ENCODE measurements around the gene AHNAK2. TPM values are rescaled to one million over a fixed set of nuclear protein-coding genes. Genes with fewer than 3 reads are reported as not detected.
A peak's percentile ranks its signal among the peaks of the same experiment; 100 is the strongest.

AHNAK2 gene
- total and polyA plus RNA-seq, 2 donors, result 0.42 to 3.8 TPM

GRCh38 chr14:104938436-104938835 lies 39.7 kb downstream of the AHNAK2 start:
- no peak overlapping the region for H3K27ac ChIP-seq (ENCODE audit: low read depth in 1 of 2, low read length in 1 of 2)
- no peaks in the 10 kb centered on the region for H3K36me3 ChIP-seq (ENCODE audit: control insufficient read depth in 2 of 2, insufficient read depth in 2 of 2, low read length in 1 of 2)
- no peak overlapping the region for H3K4me3 ChIP-seq (ENCODE audit: low read length in 2 of 2)
- 91% methylated on average over 2 of the region's 2 CpGs for WGBS
- peaks cover 0 to 57% of the 10 kb centered on the region in 2 donors for H3K27me3 ChIP-seq (ENCODE audit: control insufficient read depth in 2 of 2, insufficient read depth in 1 of 2, low read length in 1 of 2)
- H3K4me1 ChIP-seq (ENCODE audit: control insufficient read depth in 2 of 2, insufficient read depth in 2 of 2, low read length in 2 of 2), result no peaks in the 10 kb centered on the region
- H3K9me3 ChIP-seq (ENCODE audit: control insufficient read depth in 2 of 2, insufficient read depth in 1 of 2, low read length in 1 of 2), result peaks cover 0 to 1% of the 10 kb centered on the region in 2 donors
- DNase-seq (ENCODE audit: low read depth in 6 of 9, low spot score in 9 of 9), result no peak

- Histone ChIP-seq H3K27me3 (ENCODE audit: control insufficient read depth in 2 of 2, insufficient read depth in 1 of 2, low read length in 1 of 2) (peaks cover 0 to 61% of the 10 kb centered on the region in 2 donors), H3K4me1 (ENCODE audit: control insufficient read depth in 2 of 2, insufficient read depth in 2 of 2, low read length in 2 of 2) (peaks cover 0 to 2% of the 10 kb centered on the region in 2 donors), H3K9me3 (ENCODE audit: control insufficient read depth in 2 of 2, insufficient read depth in 1 of 2, low read length in 1 of 2) (peaks cover 0 to 1% of the 10 kb centered on the region in 2 donors), H3K4me3 (ENCODE audit: low read length in 2 of 2) (no peak overlapping the region), H3K27ac (ENCODE audit: low read depth in 1 of 2, low read length in 1 of 2) (no peak overlapping the region), H3K36me3 (ENCODE audit: control insufficient read depth in 2 of 2, insufficient read depth in 2 of 2, low read length in 1 of 2) (no peaks in the 10 kb centered on the region)
- DNase-seq (ENCODE audit: low read depth in 6 of 9, low spot score in 9 of 9), result no peak
- 91% methylated on average over 11 of the region's 11 CpGs for WGBS
Observed at GRCh38 chr14:104937694-104938365, 40.3 kb downstream of the AHNAK2 start.

- H3K36me3 ChIP-seq (ENCODE audit: control insufficient read depth in 2 of 2, insufficient read depth in 2 of 2, low read length in 1 of 2), result no peaks in the 10 kb centered on the region
- peaks cover 0 to 2% of the 10 kb centered on the region in 2 donors for H3K4me1 ChIP-seq (ENCODE audit: control insufficient read depth in 2 of 2, insufficient read depth in 2 of 2, low read length in 2 of 2)
- no peak overlapping the region for H3K4me3 ChIP-seq (ENCODE audit: low read length in 2 of 2)
- no peak for DNase-seq (ENCODE audit: low read depth in 6 of 9, low spot score in 9 of 9)
- H3K27me3 ChIP-seq (ENCODE audit: control insufficient read depth in 2 of 2, insufficient read depth in 1 of 2, low read length in 1 of 2), result peaks cover 0 to 68% of the 10 kb centered on the region in 2 donors
- 92% methylated on average over 4 of the region's 4 CpGs for WGBS
- no peak overlapping the region for H3K27ac ChIP-seq (ENCODE audit: low read depth in 1 of 2, low read length in 1 of 2)
- peaks cover 0 to 1% of the 10 kb centered on the region in 2 donors for H3K9me3 ChIP-seq (ENCODE audit: control insufficient read depth in 2 of 2, insufficient read depth in 1 of 2, low read length in 1 of 2)
Observed at GRCh38 chr14:104937161-104937560, 41.0 kb downstream of the AHNAK2 start.

- no peak overlapping the region for H3K27ac ChIP-seq (ENCODE audit: low read depth in 1 of 2, low read length in 1 of 2)
- 75% methylated on average over 10 of the region's 10 CpGs for WGBS
- H3K36me3 ChIP-seq (ENCODE audit: control insufficient read depth in 2 of 2, insufficient read depth in 2 of 2, low read length in 1 of 2), result no peaks in the 10 kb centered on the region
- DNase-seq (ENCODE audit: low read depth in 6 of 9, low spot score in 9 of 9), result no peak
- peaks cover 0 to 2% of the 10 kb centered on the region in 2 donors for H3K4me1 ChIP-seq (ENCODE audit: control insufficient read depth in 2 of 2, insufficient read depth in 2 of 2, low read length in 2 of 2)
- peaks cover 0 to 73% of the 10 kb centered on the region in 2 donors for H3K27me3 ChIP-seq (ENCODE audit: control insufficient read depth in 2 of 2, insufficient read depth in 1 of 2, low read length in 1 of 2)
- H3K4me3 ChIP-seq (ENCODE audit: low read length in 2 of 2), result no peak overlapping the region
- H3K9me3 ChIP-seq (ENCODE audit: control insufficient read depth in 2 of 2, insufficient read depth in 1 of 2, low read length in 1 of 2), result peaks cover 0 to 1% of the 10 kb centered on the region in 2 donors
Observed at GRCh38 chr14:104936361-104937155, 41.6 kb downstream of the AHNAK2 start.

- Histone ChIP-seq H3K9me3 (ENCODE audit: control insufficient read depth in 2 of 2, insufficient read depth in 1 of 2, low read length in 1 of 2) (peaks cover 0 to 1% of the 10 kb centered on the region in 2 donors), H3K36me3 (ENCODE audit: control insufficient read depth in 2 of 2, insufficient read depth in 2 of 2, low read length in 1 of 2) (no peaks in the 10 kb centered on the region), H3K4me1 (ENCODE audit: control insufficient read depth in 2 of 2, insufficient read depth in 2 of 2, low read length in 2 of 2) (peaks cover 0 to 2% of the 10 kb centered on the region in 2 donors), H3K4me3 (ENCODE audit: low read length in 2 of 2) (no peak overlapping the region), H3K27ac (ENCODE audit: low read depth in 1 of 2, low read length in 1 of 2) (no peak overlapping the region), H3K27me3 (ENCODE audit: control insufficient read depth in 2 of 2, insufficient read depth in 1 of 2, low read length in 1 of 2) (peaks cover 0 to 75% of the 10 kb centered on the region in 2 donors)
- DNase-seq (ENCODE audit: low read depth in 6 of 9, low spot score in 9 of 9), result no peak
- WGBS, result 98% methylated on average over 2 of the region's 2 CpGs
Observed at GRCh38 chr14:104935955-104936354, 42.2 kb downstream of the AHNAK2 start.

- peaks cover 0 to 2% of the 10 kb centered on the region in 2 donors for H3K4me1 ChIP-seq (ENCODE audit: control insufficient read depth in 2 of 2, insufficient read depth in 2 of 2, low read length in 2 of 2)
- no peak for DNase-seq (ENCODE audit: low read depth in 6 of 9, low spot score in 9 of 9)
- whole genome bisulfite sequencing, result 69% methylated on average over 3 of the region's 3 CpGs
- no peak overlapping the region for H3K4me3 ChIP-seq (ENCODE audit: low read length in 2 of 2)
- H3K27me3 ChIP-seq (ENCODE audit: control insufficient read depth in 2 of 2, insufficient read depth in 1 of 2, low read length in 1 of 2), result peaks cover 0 to 73% of the 10 kb centered on the region in 2 donors
- no peak overlapping the region for H3K27ac ChIP-seq (ENCODE audit: low read depth in 1 of 2, low read length in 1 of 2)
- peaks cover 0 to 1% of the 10 kb centered on the region in 2 donors for H3K9me3 ChIP-seq (ENCODE audit: control insufficient read depth in 2 of 2, insufficient read depth in 1 of 2, low read length in 1 of 2)
- no peaks in the 10 kb centered on the region for H3K36me3 ChIP-seq (ENCODE audit: control insufficient read depth in 2 of 2, insufficient read depth in 2 of 2, low read length in 1 of 2)
Observed at GRCh38 chr14:104935026-104935650, 43.0 kb downstream of the AHNAK2 start.

- Histone ChIP-seq H3K27ac (ENCODE audit: low read depth in 1 of 2, low read length in 1 of 2) (no peak overlapping the region), H3K27me3 (ENCODE audit: control insufficient read depth in 2 of 2, insufficient read depth in 1 of 2, low read length in 1 of 2) (peaks cover 0 to 65% of the 10 kb centered on the region in 2 donors), H3K9me3 (ENCODE audit: control insufficient read depth in 2 of 2, insufficient read depth in 1 of 2, low read length in 1 of 2) (no peaks in the 10 kb centered on the region), H3K36me3 (ENCODE audit: control insufficient read depth in 2 of 2, insufficient read depth in 2 of 2, low read length in 1 of 2) (no peaks in the 10 kb centered on the region), H3K4me1 (ENCODE audit: control insufficient read depth in 2 of 2, insufficient read depth in 2 of 2, low read length in 2 of 2) (peaks cover 0 to 2% of the 10 kb centered on the region in 2 donors), H3K4me3 (ENCODE audit: low read length in 2 of 2) (peak overlapping the region in 1 of 2 donors; percentile 49)
- 10% methylated on average over 41 of the region's 42 CpGs for WGBS
- no peak for DNase-seq (ENCODE audit: low read depth in 6 of 9, low spot score in 9 of 9)
Observed at GRCh38 chr14:104933746-104934733, 44.1 kb downstream of the AHNAK2 start.

All from thymus (tissue), 11 donors.